GM18505 (cell line): ENCODE results near the gene SMIM43.

ENCODE experiments used
- ATAC-seq: cut with Tn5 transposase; IDR thresholded peaks from one replicate; pipeline ENCODE4 v1.9.1; 2021; ENCODE audit not compliant: unreplicated experiment
- POLR2A ChIP-seq: IDR thresholded peaks from 4 replicates; pipeline ENCODE4 v1.6.1; 2011; ENCODE audit warnings: borderline replicate concordance; ENCODE audit not compliant: insufficient read depth, insufficient read length; ENCODE audit errors: extremely low read depth

The SMIM43 gene

GRCh38 chr4:121764702-121765367 is at the start of gene SMIM43:
TSS of gene SMIM43 (minus strand) at chr4:121765164. CDS start at chr4:121765105, 59 bp downstream.
- no peak for TF ChIP-seq POLR2A

GRCh38 chr4:121814756-121815155 is 49.8 kb upstream of the SMIM43 start:
- TF ChIP-seq POLR2A, result no peak
- ATAC-seq, result no peak

More at GRCh38 chr4:121764702-121765367, at the start of gene SMIM43:
- ATAC-seq, result peak; percentile 52

- ATAC-seq, result no peak
- TF ChIP-seq POLR2A, result no peak
Observed at GRCh38 chr4:121811122-121811521, 46.2 kb upstream of the SMIM43 start.

GRCh38 chr4:121806411-121806810 is 41.4 kb upstream of the SMIM43 start:
- TF ChIP-seq POLR2A, result no peak
- ATAC-seq, result no peak

GRCh38 chr4:121801715-121802075 is 36.7 kb upstream of the SMIM43 start:
- TF ChIP-seq POLR2A, result no peak
- ATAC-seq, result no peak

GRCh38 chr4:121800961-121801714 is 36.2 kb upstream of the SMIM43 start, which contains the start of gene EXOSC9:
TSS of gene EXOSC9 (plus strand) at chr4:121801323. CDS start at chr4:121801425, 102 bp downstream.
- peak; percentile 79 for ATAC-seq
- peak; percentile 79 for TF ChIP-seq POLR2A

- TF ChIP-seq POLR2A, result no peak
- ATAC-seq, result peak; percentile 25
Observed at GRCh38 chr4:121800638-121800960, 35.6 kb upstream of the SMIM43 start.

- no peak for TF ChIP-seq POLR2A
- no peak for ATAC-seq
Observed at GRCh38 chr4:121799867-121800501, 35.0 kb upstream of the SMIM43 start.

- ATAC-seq, result no peak
- no peak for TF ChIP-seq POLR2A
Observed at GRCh38 chr4:121799208-121799823, 34.4 kb upstream of the SMIM43 start.

- no peak for TF ChIP-seq POLR2A
- ATAC-seq, result no peak
Observed at GRCh38 chr4:121796283-121796682, 31.3 kb upstream of the SMIM43 start.

- no peak for TF ChIP-seq POLR2A
- ATAC-seq, result no peak
Observed at GRCh38 chr4:121794505-121795188, 29.7 kb upstream of the SMIM43 start.

- no peak for TF ChIP-seq POLR2A
- no peak for ATAC-seq
Observed at GRCh38 chr4:121792966-121793365, 28.0 kb upstream of the SMIM43 start.

GRCh38 chr4:121791481-121791880 is 26.5 kb upstream of the SMIM43 start:
- no peak for TF ChIP-seq POLR2A
- ATAC-seq, result no peak

- TF ChIP-seq POLR2A, result no peak
- no peak for ATAC-seq
Observed at GRCh38 chr4:121790976-121791375, 26.0 kb upstream of the SMIM43 start.
